ENCODE measurements around the gene ITPKB.
"Not testable (repeated sequence)": the region's sequence is repeated elsewhere in the genome, so short reads cannot be mapped to it uniquely, and the experiment has no call there.

The ITPKB gene

GRCh38 chr1:226634611-226635246 lies 104.4 kb downstream of the ITPKB start:
- DNase-seq, result no peak

GRCh38 chr1:226634166-226634588 lies 104.9 kb downstream of the ITPKB start:
- peak; percentile 74 for DNase-seq

GRCh38 chr1:226633541-226634165 lies 105.4 kb downstream of the ITPKB start:
- no peak for DNase-seq

GRCh38 chr1:226632922-226633351 lies 106.1 kb downstream of the ITPKB start:
- DNase-seq, result no peak

- no peak for DNase-seq
Measured at GRCh38 chr1:226632169-226632879, 106.8 kb downstream of the ITPKB start.

GRCh38 chr1:226631229-226632000 lies 107.7 kb downstream of the ITPKB start:
- DNase-seq, result no peak

GRCh38 chr1:226630592-226630991 lies 108.5 kb downstream of the ITPKB start:
- no peak for DNase-seq

- DNase-seq, result no peak
Measured at GRCh38 chr1:226629896-226630550, 109.1 kb downstream of the ITPKB start.

GRCh38 chr1:226629210-226629895 lies 109.7 kb downstream of the ITPKB start:
- no peak for DNase-seq

GRCh38 chr1:226628612-226629155 lies 110.4 kb downstream of the ITPKB start:
- no peak for DNase-seq

GRCh38 chr1:226627924-226628611 lies 111.0 kb downstream of the ITPKB start:
- no peak for DNase-seq

- no peak for DNase-seq
Measured at GRCh38 chr1:226627050-226627755, 111.9 kb downstream of the ITPKB start.

GRCh38 chr1:226626577-226626956 lies 112.5 kb downstream of the ITPKB start:
- peak; percentile 80 for DNase-seq

- DNase-seq, result no peak
Measured at GRCh38 chr1:226625832-226626576, 113.1 kb downstream of the ITPKB start.

- DNase-seq, result no peak
Measured at GRCh38 chr1:226625326-226625725, 113.8 kb downstream of the ITPKB start.

GRCh38 chr1:226624526-226624925 lies 114.6 kb downstream of the ITPKB start:
- no peak for DNase-seq

GRCh38 chr1:226622012-226622411 lies 117.1 kb downstream of the ITPKB start:
- DNase-seq, result no peak

- DNase-seq, result no peak
Measured at GRCh38 chr1:226619031-226619430, 120.1 kb downstream of the ITPKB start.

- no peak for DNase-seq
Measured at GRCh38 chr1:226618380-226618779, 120.7 kb downstream of the ITPKB start.

GRCh38 chr1:226617719-226618118 lies 121.4 kb downstream of the ITPKB start:
- not testable (repeated sequence) for DNase-seq
